Endometrial microvascular endothelial cells (primary cell): ENCODE data around the gene ABCB6. TPM values are rescaled to one million over a fixed set of nuclear protein-coding genes. Genes with fewer than 3 reads are reported as not detected.

Source experiments
- in situ Hi-C: cut with HindIII; loops from 2 replicates; pipeline ENCODE4 v1.10.0; 2017; ENCODE audit warnings: low sequenced_read_pairs, low pct_unique_long_range_greater_than_20kb; ENCODE audit errors: inconsistent ontology term
- total RNA-seq: library from RNA; depleted of rRNA; stranded (reverse); fragments of >200 nt; gene quantifications from one replicate; pipeline ENCODE4 v1.2.3, GENCODE V29; 2015; ENCODE audit errors: inconsistent ontology term

ABCB6 gene
- total RNA-seq, 1 donor from 2014 or later = 24.8 TPM

GRCh38 chr2:219219784-219220532 is 1.2 kb upstream of the ABCB6 start:
- in situ Hi-C loops = no loop called here

GRCh38 chr2:219218217-219218731 is 484 bp downstream of the ABCB6 start:
- in situ Hi-C loops = no loop called here

DNA sequence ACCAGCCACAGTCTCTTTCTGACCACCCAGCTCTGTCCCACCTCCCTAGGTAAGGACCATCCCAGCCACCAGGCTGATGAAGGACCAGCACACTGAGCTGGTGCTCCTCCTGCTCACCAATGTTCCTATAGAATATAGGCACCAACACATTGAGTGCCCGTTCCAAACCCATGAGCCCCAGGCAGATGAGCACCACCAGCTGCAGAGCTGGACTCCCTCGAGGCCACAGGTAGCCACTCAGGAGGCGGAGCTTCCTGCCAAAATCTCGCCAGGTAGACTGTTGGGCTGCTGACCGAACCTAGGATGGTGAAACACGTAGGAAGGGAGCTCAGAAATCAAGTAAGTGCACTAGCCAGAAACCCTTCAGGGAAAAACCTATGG is 2.2 kb downstream of the ABCB6 start:
- in situ Hi-C loops = no loop called here

DNA sequence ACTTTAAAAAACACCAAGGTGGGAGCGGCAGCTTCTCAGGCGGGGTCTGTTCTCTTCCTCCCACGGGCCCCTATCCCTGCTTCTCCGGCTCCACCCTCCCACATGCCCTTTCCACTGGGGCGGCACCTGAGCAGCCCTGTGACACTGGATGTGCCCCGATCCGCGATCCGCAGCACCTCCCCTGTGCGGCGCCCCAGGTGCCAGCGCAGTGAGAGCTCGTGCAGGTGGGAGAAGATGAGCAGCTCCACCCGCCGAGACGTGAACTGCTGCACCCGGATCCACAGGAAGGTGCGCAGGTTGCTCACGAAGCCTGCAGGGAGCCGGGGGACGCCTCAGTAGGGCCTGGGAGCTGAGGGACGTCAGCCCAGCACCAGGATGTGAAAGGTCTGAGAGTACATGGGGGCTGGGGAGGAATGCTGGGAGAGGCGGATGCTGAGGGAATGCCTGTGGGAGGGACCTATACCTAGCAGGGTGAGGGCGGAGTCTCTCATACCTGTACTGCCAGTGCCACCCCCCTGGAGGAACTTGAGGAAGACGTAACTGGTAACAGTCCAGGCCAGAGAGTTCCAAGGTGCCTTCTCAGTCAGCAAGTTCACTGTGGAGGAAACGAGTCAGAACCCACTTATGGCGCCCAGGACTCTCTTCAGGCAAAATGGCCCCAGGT is 2.8 kb downstream of the ABCB6 start:
- in situ Hi-C loops = no loop called here

DNA sequence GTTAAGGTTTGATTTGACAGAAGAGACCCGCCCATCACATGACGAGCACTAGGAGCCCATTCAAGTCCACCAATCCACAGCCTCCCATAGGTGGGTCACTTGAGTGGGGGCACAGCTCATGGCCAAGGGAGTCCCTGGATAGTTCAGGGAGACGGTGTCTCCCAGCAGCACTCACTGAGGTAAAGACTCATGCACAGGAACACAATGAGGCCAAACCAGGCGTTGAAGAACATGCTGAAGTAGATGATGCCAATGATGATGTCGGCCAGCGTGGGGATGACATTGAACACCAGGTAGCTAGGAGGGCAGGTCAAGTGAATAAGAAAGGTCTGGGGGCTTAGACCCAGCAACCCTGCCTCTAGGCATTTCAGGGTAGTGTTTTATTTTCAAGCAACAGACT is 4.0 kb downstream of the ABCB6 start:
- in situ Hi-C loops = no loop called here

- in situ Hi-C loops = no loop called here
These were observed 4.6 kb downstream of the ABCB6 start for GRCh38 chr2:219214141-219214540.

GRCh38 chr2:219213486-219214071 is 5.2 kb downstream of the ABCB6 start:
- in situ Hi-C loops = no loop called here

DNA sequence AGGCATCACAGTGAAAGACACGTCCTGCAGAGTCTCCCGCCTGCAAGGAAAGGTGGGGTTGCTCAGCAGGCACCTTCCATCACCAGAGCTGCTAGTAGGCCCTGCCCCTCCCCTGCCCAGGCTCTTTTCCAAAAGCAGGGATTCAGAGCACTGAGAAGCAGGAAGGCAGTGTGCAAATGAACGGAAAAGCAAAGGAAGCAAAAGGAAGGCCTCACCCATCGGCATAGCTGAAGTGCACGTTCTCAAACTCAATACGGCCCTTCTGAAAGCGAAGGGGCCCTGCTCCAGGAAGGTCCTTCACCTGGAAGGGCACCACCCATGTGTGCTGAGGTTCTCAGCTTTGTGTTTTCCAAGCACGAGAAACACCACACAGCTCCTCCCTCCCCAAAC is 5.7 kb downstream of the ABCB6 start:
- in situ Hi-C loops = no loop called here

GRCh38 chr2:219210886-219211362 is 7.8 kb downstream of the ABCB6 start:
- in situ Hi-C loops = no loop called here

GRCh38 chr2:219210196-219210885 is 8.4 kb downstream of the ABCB6 start:
- in situ Hi-C loops = no loop called here

DNA sequence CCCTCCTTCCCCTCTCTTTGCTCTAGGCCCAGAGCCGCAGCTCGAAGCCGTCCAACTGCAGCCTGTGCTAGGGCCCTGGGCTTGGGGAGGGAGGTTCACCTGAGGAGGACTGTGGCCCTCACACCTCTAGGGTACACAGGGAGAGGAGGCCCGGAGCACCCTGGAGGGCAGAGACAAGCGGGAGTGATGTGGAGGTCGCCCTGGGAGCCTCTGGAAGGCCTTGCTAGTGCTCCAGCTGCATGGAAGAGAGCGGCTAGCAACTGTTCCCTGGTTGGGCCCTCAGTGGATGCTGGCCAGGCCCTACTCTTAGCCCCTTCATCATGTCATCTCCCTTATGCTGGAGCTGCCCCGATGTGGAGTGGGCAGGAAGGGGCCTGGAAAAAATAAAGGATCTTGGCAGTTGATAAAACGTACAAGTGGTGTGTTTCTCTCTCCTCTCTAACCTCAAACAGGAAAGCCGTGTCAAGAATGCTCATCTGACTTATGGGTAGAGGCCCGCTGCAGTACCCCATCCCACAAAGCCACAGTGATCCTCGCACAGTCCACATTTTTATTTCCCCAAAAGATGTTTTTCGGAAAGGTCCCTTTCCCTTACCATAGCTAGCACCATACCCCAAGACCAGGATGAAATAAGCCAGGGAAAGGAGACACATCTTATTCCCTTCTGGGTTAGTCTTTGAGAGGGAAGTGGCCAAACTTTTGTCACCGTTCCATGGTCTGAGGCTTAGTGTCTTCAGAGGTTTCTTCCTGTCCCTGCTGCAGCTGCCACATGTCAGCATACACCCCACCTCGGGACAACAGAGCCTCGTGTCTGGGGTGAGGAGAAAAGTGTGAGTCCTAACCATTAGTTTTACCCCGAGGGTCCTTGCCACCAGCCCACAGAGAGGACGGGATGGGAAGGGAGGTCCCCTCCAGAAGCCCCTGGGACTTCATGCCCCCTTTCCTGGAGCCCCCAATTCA is 9.2 kb downstream of the ABCB6 start:
- in situ Hi-C loops = no loop called here

- in situ Hi-C loops = no loop called here
These were observed 10.6 kb downstream of the ABCB6 start for GRCh38 chr2:219207884-219208740.

- in situ Hi-C loops = no loop called here
These were observed 11.4 kb downstream of the ABCB6 start for GRCh38 chr2:219207134-219207883.

- in situ Hi-C loops = no loop called here
These were observed 12.2 kb downstream of the ABCB6 start, which contains the start of gene ZFAND2B for GRCh38 chr2:219206328-219207133. Gene ZFAND2B, plus strand, starts transcription at chr2:219206782. Its CDS starts 206 bp downstream, at chr2:219206988.

GRCh38 chr2:219205981-219206327 is 12.8 kb downstream of the ABCB6 start:
- in situ Hi-C loops = no loop called here

- in situ Hi-C loops = no loop called here
These were observed 13.6 kb downstream of the ABCB6 start for GRCh38 chr2:219205165-219205538.
